HG03139 (cell line): Measurements from ENCODE around the gene PVALEF.

ENCODE experiments used
- ATAC-seq: cut with Tn5 transposase; IDR thresholded peaks from one replicate; pipeline ENCODE4 v1.9.1; 2021; ENCODE audit not compliant: unreplicated experiment

The PVALEF gene

DNA sequence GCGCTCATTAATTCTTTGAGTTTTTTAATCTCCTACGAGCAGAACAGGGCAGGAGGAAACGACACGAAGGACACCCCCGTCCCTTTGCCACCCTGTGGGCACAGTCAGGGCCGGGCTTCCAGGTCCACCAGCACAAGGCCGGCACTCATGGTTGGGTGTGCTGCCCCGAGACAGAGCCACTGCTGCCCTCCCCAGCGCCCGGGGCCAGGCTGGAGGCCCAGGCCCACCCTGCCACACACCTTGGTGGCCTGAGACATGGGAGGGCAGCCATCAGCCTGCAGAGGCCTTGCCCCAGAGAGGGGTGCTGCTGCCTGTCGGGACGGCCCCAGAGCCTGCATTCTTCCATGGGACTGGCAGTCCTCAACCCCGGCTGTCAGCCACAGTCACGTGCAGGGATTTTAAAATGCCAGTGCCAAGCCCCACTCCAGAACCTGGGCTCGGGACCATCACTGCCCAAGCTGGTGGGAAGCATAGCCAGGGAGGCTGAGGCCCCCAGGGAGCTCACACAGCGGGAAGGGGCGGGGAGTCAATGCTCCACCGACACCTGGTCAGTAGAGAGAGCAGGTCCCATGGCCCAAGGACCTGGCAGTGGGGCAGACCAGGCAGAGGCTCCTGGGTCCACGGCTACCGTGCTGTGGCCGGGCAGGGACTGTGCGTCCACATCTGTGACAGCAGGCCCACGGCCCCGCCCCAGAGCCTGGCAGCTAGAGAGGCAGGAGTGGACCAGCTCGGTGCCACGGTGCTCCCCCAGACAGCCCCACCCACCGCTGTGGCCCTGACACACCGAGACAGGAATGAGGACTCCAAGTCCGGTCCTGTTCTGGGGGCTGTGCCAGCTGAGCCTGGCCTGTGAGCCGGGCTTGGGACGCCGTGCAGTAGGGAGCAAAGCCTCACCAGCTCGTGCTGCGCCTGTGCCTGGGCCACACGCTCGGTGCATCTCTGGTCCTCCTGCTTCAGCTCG is 29.9 kb downstream of the PVALEF start:
- no peak for ATAC-seq

DNA sequence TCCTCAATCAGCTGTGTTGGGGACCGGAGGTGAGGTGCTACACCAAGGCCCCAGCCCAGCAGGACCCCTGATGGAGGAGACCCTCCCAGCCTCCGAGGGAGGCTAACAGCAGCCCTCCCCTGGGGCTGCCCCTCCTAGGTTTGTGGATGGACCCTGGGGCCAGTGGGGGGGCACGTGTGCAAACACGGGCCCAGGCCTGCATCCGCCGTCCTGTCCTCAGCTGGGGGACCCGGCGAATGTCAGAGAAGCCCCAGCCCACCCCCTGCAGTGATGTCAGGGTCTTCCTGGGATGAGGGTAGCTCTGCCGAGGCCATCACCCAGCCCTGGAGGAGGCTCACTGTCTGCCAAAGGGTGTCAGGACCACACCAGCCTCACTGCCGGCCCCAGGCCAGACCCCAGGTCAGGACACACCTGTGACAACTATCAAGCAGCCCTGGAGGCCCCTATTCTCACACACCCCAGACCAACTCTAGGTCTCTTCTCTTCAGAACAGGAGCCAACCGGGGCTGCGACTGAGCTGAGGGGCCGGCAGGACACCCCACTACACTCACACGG is 30.7 kb downstream of the PVALEF start:
- no peak for ATAC-seq

DNA sequence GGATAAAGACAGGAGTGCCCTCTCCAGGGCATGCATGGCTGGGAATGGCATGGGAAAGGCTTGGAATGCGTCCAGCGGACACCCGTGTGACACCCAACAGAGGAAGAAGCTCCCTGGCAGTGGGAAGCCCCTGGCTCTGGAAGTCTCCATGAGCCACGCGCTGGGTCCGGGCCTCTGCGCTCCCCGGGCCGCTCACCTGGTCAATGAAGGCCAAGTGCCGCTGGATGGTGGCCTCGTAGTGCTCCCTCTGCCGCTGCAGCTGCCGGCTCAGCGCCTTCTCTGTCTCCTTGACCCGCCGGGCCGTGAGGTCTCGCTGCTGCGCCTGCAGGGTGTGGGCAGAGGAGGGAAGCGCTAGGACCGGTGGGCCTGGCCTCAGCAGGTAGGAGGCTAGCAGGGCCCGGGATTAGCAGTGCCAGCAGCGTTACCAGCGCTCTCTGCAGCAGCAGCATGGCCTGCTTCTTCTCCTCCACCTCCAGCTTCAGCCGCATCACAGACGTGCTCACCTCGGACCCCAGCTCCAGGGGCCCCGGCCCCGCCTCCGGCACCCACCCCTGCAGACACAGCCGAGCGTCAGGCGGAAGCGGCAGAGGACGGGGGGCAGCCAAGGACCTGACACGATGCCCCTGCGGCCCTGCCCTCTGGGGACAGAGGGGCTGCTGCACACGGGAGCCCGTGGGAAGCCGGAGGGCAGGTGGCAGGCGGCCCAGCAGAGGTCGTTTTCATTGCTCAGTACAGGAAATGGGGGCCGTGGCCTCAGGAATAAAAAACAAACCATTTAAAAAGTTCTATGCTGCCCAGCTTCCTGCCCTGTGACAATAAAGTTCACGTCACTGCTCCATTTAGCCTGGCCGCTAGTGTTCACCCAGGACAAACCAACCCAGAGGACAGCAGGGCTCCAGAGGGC is 31.4 kb downstream of the PVALEF start:
- no peak for ATAC-seq

DNA sequence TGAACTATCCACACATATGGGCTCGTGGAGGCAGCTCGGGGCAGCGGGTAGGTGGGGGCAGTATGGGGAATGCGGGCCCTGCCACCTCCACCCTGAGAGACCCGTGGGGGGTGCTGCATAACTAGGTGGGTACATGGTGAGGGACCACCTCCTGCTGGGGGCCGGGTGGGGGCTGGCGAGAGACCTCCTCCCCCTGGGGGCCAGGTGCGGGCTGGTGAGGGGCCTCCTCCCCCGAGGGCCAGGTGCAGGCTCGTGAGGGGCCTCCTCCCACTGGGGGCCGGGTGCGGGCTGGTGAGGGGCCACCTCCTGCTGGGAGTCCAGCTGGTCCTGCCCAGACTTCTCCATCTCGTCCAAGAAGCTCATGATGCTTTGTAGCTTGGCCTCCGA is 32.1 kb downstream of the PVALEF start:
- no peak for ATAC-seq

GRCh38 chr17:81197831-81198490 is 32.7 kb downstream of the PVALEF start:
- ATAC-seq: no peak

GRCh38 chr17:81198826-81199481 is 33.6 kb downstream of the PVALEF start:
- ATAC-seq: no peak

- no peak for ATAC-seq
Observed at GRCh38 chr17:81199482-81199830, 34.1 kb downstream of the PVALEF start.

GRCh38 chr17:81200201-81200600 is 34.9 kb downstream of the PVALEF start:
- ATAC-seq: no peak

GRCh38 chr17:81200695-81201580 is 35.6 kb downstream of the PVALEF start:
- ATAC-seq: no peak

DNA sequence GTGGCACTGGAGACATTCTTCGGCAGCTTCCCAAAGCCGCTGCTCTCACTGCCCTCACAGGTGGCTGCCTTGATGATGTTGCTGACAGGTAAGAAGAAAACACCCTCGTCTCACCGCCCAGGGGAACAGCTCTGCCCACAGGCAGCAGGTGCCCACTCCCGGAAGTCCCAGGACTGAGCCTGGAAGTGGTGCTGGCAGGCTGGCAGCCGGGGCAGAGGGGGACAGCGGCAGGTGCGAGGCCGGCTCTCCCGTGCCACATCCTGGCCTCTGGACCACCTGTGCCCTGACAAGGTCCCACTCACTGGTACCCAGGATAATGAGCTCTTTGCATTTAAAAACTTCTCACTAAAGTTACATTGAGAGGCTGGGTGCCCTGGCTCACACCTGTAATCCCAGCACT is 37.0 kb downstream of the PVALEF start:
- no peak for ATAC-seq

- no peak for ATAC-seq
Observed at GRCh38 chr17:81203136-81203535, 37.8 kb downstream of the PVALEF start.

GRCh38 chr17:81204578-81204977 is 39.3 kb downstream of the PVALEF start:
- ATAC-seq: no peak

- ATAC-seq: no peak
Observed at GRCh38 chr17:81206166-81206565, 40.9 kb downstream of the PVALEF start.

DNA sequence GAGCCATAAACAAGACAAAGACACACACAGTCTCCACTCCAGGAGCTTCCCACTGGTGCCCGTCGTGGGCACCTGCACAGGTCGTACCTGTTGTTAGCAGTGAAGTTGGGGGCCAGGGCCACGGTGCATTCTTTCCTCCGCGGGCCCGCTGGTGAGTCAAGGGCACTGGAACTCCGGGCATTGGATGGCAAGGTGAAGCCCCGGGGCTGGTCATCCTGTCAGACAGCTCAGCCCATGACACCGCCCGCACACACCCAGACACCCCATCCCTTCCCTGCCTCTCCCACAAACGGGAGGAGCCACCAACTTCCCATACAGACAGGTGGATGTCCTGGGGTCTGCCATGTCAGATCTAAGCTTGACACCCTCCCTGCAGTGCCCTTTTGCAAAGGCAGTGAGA is 41.4 kb downstream of the PVALEF start:
- no peak for ATAC-seq

DNA sequence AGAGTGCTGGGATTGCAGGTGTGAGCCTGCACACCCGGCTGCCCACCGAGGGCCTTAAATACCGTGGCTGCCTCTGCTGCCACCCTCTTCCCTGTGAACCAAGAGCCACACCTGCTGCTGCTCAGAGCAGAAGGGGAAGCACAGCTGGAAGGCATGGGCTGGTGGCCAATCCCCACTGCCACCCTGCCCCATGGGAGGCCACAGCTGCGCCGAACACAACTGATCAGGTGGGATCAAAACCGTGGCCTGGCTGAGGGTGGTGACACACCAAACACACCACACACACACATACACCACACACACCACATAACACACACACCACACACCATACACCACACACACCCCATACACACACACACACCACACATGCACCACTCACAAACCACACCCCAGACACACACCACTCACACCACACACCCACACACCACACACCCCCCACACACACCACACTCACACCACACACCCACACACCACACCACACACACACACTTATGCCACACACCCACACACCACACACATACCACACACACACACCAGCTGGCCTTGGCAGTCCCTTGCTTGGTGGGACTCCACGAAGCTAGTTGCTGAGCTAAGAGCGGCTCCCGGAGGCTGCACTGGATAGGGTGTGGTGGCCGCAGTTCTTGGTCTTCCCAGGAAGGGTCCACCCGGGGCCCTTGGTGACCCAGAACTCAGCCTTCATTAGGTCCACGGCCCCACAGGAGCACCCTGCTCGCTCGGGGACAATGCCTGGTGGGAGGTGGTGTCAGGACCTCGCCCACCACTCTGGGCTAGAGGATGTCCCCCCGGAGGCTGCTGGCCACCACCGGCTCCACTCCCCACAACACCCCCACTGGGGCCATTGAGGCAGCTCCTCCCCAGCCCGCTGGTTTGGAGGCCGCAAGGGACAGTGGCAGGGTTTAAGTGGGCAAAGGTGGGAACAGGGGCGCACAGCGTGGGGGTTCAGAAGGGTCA is 42.6 kb downstream of the PVALEF start:
- no peak for ATAC-seq

DNA sequence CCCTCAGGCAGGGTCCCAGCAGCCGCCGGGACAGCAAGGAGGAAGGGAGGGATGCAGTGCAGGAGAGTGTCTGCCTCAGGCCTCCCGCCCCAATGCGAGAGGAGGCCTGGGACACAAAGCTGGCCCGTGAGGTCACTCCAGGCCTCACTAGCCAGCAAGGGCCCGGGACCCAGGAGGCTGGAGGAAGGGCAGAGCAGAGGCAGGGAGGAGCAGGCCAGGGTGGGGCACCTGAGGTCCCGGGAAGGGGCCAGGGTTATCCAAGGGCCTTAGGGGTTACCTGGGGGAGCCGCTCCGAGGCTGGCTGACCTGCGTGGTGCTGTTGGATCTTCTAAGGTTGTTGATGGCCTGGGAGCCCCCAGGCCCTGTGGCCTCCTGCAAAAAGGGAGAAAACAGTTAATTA is 43.3 kb downstream of the PVALEF start:
- no peak for ATAC-seq

- ATAC-seq: no peak
Observed at GRCh38 chr17:81209141-81209540, 43.8 kb downstream of the PVALEF start.

GRCh38 chr17:81210466-81210865 is 45.2 kb downstream of the PVALEF start:
- ATAC-seq: no peak
